ENCODE measurements around the gene FOLR2. TPM values are rescaled to one million over a fixed set of nuclear protein-coding genes. Genes with fewer than 3 reads are reported as not detected.
"Not testable (repeated sequence)": the region's sequence is repeated elsewhere in the genome, so short reads cannot be mapped to it uniquely, and the experiment has no call there.

The FOLR2 gene
- total and polyA plus RNA-seq, 4 experiments from 2014 or later, result not detected

DNA sequence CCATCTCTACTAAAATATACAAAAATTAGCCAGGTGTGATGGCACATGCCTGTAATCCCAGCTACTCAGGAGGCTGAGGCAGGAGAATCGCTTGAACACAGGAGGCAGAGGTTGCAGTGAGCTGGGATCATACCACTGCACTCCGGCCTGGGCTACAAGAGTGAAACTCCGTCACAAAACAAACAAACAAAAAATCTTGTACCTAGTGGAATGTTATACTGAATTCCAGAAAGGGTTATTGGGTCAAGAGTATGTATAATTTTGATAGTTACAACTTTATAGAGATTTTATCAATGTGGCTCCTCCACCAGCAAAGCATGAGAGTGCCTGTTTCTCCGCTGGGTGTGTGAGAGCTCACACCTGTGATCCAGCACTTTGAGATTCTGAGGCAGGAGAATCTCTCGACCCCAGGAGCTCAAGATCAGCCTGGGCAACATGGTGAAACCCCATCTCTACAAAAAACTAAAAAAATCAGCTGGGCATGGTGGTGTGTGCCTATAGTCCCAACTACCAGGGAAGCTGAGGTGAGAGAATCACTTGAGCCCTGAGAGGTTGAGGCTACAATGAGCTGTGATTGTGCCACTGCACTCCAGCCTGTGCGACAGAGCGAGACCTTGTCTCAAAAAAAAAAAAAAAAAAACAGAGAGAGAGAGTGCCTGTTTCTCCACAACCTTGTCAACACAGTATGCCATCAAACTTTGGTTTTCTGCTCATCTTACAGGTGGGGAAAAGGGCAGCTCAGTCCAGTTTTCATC lies 37.4 kb upstream of the FOLR2 start:
- Mint-ChIP-seq H3K27me3 (peaks cover 10 to 16% of the 10 kb centered on the region in 2 donors), H3K36me3 (no peaks in the 10 kb centered on the region), H3K4me1 (peaks cover 0 to 4% (median 3%) of the 10 kb centered on the region in 4 donors), H3K9me3 (no peaks in the 10 kb centered on the region), H3K27ac (no peak overlapping the region), H3K4me3 (no peak overlapping the region)
- Histone ChIP-seq H3K4me1 (ENCODE audit: insufficient read depth, low read length) (no peaks in the 10 kb centered on the region), H3K27ac (ENCODE audit: low read depth, low read length) (no peak overlapping the region), H3K9me3 (ENCODE audit: control insufficient read depth in 1 of 2, low read length in 2 of 2) (no peaks in the 10 kb centered on the region), H3K27me3 (ENCODE audit: insufficient read depth, low read length) (no peaks in the 10 kb centered on the region), H3K36me3 (ENCODE audit: insufficient read depth, low read length) (no peaks in the 10 kb centered on the region), H3K4me3 (ENCODE audit: low read length in 2 of 2) (no peak overlapping the region)
- intact Hi-C loops (cut with micrococcal nuclease), result no loop called here
- CTCF ChIA-PET (ENCODE audit: partially characterized antibody), result interaction anchor here (1.1 kb wide), 1 partner anchor 9 kb away, joined by 3 read pairs; no protein-coding TSS in a partner anchor
- DNase-seq, result no peak
- POLR2A ChIA-PET (ENCODE audit: partially characterized antibody), result no interaction called here

DNA sequence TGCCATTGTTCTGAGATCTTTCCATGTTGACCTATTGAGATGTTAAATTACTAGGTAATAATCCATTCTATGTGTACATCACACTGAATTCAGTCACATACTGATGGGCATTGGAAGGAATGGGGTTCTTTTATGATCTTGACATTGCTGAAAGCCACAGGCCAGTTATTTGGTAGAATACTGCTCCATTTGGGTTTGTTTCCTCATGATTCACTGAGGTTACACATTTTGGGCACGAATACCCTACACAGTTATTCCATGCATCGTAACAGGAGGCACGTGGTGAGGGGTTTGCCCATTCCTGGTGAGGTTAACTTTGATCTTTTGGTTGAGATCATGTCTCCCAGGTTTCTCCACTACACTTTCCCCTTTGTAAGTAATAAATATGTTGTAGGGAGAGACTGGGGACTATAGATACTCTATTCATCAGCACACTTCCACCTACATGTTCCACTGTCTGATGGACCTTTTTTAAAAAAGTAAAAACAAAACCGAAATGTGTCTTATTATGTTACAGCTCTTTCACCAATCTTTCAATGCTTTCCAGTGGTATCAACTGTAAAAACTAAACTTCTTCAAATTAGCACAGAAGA lies 36.7 kb upstream of the FOLR2 start:
- intact Hi-C loops (cut with micrococcal nuclease), result loop anchor here (5.0 kb wide), 1 partner anchor 252 kb away; the partner anchor contains the start of gene CLPB
- POLR2A ChIA-PET (ENCODE audit: partially characterized antibody), result no interaction called here

DNA sequence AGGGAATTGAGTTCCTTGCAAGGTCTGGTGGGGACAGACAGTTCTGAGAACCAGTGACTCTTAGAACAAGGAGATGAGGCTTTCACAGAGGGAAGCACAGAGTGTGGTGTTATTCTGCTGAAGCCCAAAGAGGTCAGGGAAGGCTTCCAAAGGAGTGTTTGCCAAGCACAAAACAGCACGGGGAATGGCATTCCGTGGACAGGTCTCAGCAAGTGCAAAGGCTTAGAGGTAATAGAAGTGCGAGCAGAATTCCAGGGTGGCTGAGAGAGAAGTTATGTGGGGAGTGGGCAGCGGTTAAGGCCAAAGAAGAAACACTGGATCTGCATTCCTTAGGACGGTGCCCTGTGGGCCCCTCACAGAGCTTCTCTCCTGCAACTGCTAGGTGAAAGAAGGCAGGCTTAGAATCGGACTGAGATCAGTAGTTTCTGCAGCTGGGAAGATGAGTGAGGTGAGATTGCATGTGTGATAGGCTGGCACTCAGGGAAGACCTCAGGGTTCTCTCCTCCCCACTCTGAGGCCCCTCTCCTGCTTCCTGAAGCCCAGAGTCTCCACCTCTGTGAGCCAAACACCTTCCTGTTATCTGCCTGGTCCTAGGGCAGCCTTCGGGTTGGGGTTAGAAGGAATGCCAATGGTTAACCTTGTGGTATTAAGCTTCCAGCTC lies 35.6 kb upstream of the FOLR2 start:
- CTCF ChIA-PET (ENCODE audit: partially characterized antibody), result interaction anchor here (1.1 kb wide), 1 partner anchor 8 kb away, joined by 3 read pairs; no protein-coding TSS in a partner anchor
- H3K36me3 ChIP-seq (ENCODE audit: insufficient read depth, low read length); H3K4me3 Mint-ChIP-seq; H3K4me1 ChIP-seq (ENCODE audit: insufficient read depth, low read length); H3K27ac ChIP-seq (ENCODE audit: low read depth, low read length); H3K27ac Mint-ChIP-seq; H3K27me3 ChIP-seq (ENCODE audit: insufficient read depth, low read length); DNase-seq; H3K9me3 ChIP-seq (ENCODE audit: control insufficient read depth in 1 of 2, low read length in 2 of 2); H3K36me3 Mint-ChIP-seq; POLR2A ChIA-PET (ENCODE audit: partially characterized antibody); H3K4me3 ChIP-seq (ENCODE audit: low read length in 2 of 2); H3K4me1 Mint-ChIP-seq; H3K9me3 Mint-ChIP-seq: not testable (repeated sequence)
- peaks cover 8 to 12% of the 10 kb centered on the region in 2 donors for H3K27me3 Mint-ChIP-seq
- intact Hi-C loops (cut with micrococcal nuclease), result loop anchor here (5.0 kb wide), 1 partner anchor 251 kb away; the partner anchor contains the start of gene CLPB

More for the DNA sequence above, 36.7 kb upstream of the FOLR2 start:
- Histone ChIP-seq H3K36me3 (ENCODE audit: insufficient read depth, low read length) (no peaks in the 10 kb centered on the region), H3K27ac (ENCODE audit: low read depth, low read length) (no peak overlapping the region), H3K27me3 (ENCODE audit: insufficient read depth, low read length) (no peaks in the 10 kb centered on the region), H3K9me3 (ENCODE audit: control insufficient read depth in 1 of 2, low read length in 2 of 2) (no peaks in the 10 kb centered on the region), H3K4me3 (ENCODE audit: low read length in 2 of 2) (no peak overlapping the region), H3K4me1 (ENCODE audit: insufficient read depth, low read length) (no peaks in the 10 kb centered on the region)
- Mint-ChIP-seq H3K9me3 (no peaks in the 10 kb centered on the region), H3K4me3 (no peak overlapping the region), H3K27me3 (peaks cover 10 to 12% of the 10 kb centered on the region in 2 donors), H3K36me3 (no peaks in the 10 kb centered on the region), H3K27ac (no peak overlapping the region), H3K4me1 (peaks cover 0 to 4% (median 3%) of the 10 kb centered on the region in 4 donors)
- CTCF ChIA-PET (ENCODE audit: partially characterized antibody), result interaction anchor here (1.1 kb wide), 1 partner anchor 9 kb away, joined by 3 read pairs; no protein-coding TSS in a partner anchor
- no peak for DNase-seq

DNA sequence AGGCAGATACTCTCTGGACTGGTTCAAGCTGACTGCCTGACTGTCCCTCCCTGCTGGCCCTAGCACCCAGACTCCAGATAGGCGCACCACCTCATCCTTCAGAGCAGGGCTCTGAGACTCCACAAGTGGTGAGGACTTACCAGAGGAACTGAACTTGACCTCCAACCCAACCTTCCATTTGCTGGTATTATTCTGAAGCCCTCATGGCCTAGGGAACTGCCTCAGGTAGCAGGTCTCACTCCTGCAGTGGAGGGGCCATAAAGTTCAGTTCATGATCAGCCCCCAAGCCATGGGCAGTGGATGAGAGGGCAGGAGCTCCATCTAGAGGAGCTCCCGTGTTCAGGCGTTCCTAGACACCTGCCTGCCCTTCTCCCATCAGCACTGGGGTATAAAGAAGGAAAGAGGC lies 35.0 kb upstream of the FOLR2 start:
- H3K4me1 ChIP-seq (ENCODE audit: insufficient read depth, low read length); H3K4me1 Mint-ChIP-seq; H3K36me3 ChIP-seq (ENCODE audit: insufficient read depth, low read length); H3K9me3 Mint-ChIP-seq; H3K27ac Mint-ChIP-seq; H3K36me3 Mint-ChIP-seq; H3K9me3 ChIP-seq (ENCODE audit: control insufficient read depth in 1 of 2, low read length in 2 of 2); H3K27ac ChIP-seq (ENCODE audit: low read depth, low read length); DNase-seq; POLR2A ChIA-PET (ENCODE audit: partially characterized antibody); CTCF ChIA-PET (ENCODE audit: partially characterized antibody); H3K4me3 ChIP-seq (ENCODE audit: low read length in 2 of 2); H3K27me3 ChIP-seq (ENCODE audit: insufficient read depth, low read length); H3K4me3 Mint-ChIP-seq: not testable (repeated sequence)
- intact Hi-C loops (cut with micrococcal nuclease), result loop anchor here (5.0 kb wide), 1 partner anchor 251 kb away; the partner anchor contains the start of gene CLPB
- H3K27me3 Mint-ChIP-seq, result peaks cover 8 to 12% of the 10 kb centered on the region in 2 donors

DNA sequence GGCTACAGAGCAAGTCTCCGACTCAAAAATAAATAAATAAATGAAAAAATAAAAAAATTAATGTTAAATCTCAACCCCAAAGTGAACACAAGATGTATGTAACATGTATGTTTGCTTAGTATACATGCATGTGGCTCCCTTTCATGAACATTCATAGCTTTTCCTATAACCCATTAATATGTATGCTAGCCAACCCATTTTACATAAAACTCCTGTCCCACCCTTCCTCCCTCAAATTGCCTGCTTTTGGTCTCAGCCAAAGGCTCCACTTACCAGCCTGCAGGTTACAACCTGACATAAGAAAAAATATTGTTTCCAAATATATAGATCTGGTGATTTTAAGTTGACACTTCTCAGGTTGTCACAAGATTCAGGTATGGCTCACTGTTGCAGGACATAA lies 28.3 kb upstream of the FOLR2 start:
- peaks cover 2% of the 10 kb centered on the region in 2 donors for H3K27me3 Mint-ChIP-seq
- no peak for DNase-seq
- intact Hi-C loops (cut with micrococcal nuclease), result no loop called here
- no peak overlapping the region for H3K27ac Mint-ChIP-seq
- Histone ChIP-seq H3K4me1 (ENCODE audit: insufficient read depth, low read length) (no peaks in the 10 kb centered on the region), H3K27me3 (ENCODE audit: insufficient read depth, low read length) (no peaks in the 10 kb centered on the region), H3K4me3 (ENCODE audit: low read length in 2 of 2) (no peak overlapping the region), H3K9me3 (ENCODE audit: control insufficient read depth in 1 of 2, low read length in 2 of 2) (no peaks in the 10 kb centered on the region), H3K27ac (ENCODE audit: low read depth, low read length) (no peak overlapping the region), H3K36me3 (ENCODE audit: insufficient read depth, low read length) (no peaks in the 10 kb centered on the region)
- no peak overlapping the region for H3K4me3 Mint-ChIP-seq
- ChIA-PET CTCF (ENCODE audit: partially characterized antibody) (interaction anchor here (0.6 to 1.5 kb wide), 2 partner anchors 8 to 26 kb away, joined by 3 to 4 read pairs; no protein-coding TSS in a partner anchor), POLR2A (ENCODE audit: partially characterized antibody) (no interaction called here)
- H3K9me3 Mint-ChIP-seq, result no peaks in the 10 kb centered on the region
- H3K36me3 Mint-ChIP-seq, result no peaks in the 10 kb centered on the region
- H3K4me1 Mint-ChIP-seq, result peaks cover 0 to 3% (median 2%) of the 10 kb centered on the region in 4 donors

DNA sequence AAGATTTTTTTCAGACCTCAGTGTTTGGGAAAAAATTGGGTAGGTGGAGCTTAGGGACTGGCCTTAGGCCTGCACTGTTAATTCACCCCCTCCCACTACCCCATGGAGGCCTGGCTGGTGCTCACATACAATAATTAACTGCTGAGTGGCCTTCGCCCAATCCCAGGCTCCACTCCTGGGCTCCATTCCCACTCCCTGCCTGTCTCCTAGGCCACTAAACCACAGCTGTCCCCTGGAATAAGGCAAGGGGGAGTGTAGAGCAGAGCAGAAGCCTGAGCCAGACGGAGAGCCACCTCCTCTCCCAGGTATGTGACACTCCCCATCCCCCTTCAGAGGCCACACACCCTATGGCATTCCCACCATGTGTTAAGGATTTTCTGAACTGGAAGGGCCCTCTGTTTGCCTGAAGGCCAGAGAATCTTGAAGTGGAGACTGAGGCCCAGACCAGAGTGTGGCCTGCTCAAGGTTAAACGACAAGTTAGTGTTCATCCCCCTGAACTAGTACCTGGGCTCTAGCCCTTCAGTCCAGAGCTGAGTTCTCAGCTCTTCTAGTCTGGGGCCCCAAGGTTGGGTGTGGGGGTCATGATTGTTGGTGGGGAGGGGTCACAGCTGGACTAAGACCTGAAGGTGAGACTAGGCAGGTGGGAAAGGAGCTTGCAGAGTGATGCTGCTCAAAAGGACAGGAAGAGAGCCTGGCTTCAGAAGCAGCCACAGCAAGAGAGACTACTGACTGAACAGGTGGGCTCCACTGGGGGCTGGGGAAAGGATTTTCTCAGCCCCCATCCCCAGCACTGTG lies 26.9 kb upstream of the FOLR2 start:
- H3K27ac Mint-ChIP-seq, result no peak overlapping the region
- H3K36me3 ChIP-seq (ENCODE audit: insufficient read depth, low read length), result no peaks in the 10 kb centered on the region

More for the DNA sequence above, 26.9 kb upstream of the FOLR2 start:
- POLR2A ChIA-PET (ENCODE audit: partially characterized antibody), result no interaction called here
- Histone ChIP-seq H3K4me3 (ENCODE audit: low read length in 2 of 2) (no peak overlapping the region), H3K27ac (ENCODE audit: low read depth, low read length) (no peak overlapping the region), H3K9me3 (ENCODE audit: control insufficient read depth in 1 of 2, low read length in 2 of 2) (no peaks in the 10 kb centered on the region), H3K4me1 (ENCODE audit: insufficient read depth, low read length) (no peaks in the 10 kb centered on the region), H3K27me3 (ENCODE audit: insufficient read depth, low read length) (no peaks in the 10 kb centered on the region)
- Mint-ChIP-seq H3K4me1 (no peaks in the 10 kb centered on the region), H3K4me3 (no peak overlapping the region), H3K9me3 (no peaks in the 10 kb centered on the region), H3K27me3 (no peaks in the 10 kb centered on the region), H3K36me3 (no peaks in the 10 kb centered on the region)
- no peak for DNase-seq
- CTCF ChIA-PET (ENCODE audit: partially characterized antibody), result interaction anchor here (1.0 to 1.5 kb wide), 3 partner anchors 10 to 212 kb away, joined by 3 read pairs; no protein-coding TSS in a partner anchor
- intact Hi-C loops (cut with micrococcal nuclease), result no loop called here

Measured in CD4-positive, alpha-beta memory T cell (primary cell).